Keratinocyte (primary cell): ENCODE data around the gene KCNIP3. TPM values are rescaled to one million over a fixed set of nuclear protein-coding genes. Genes with fewer than 3 reads are reported as not detected.

Experiments
- DNase-seq: peaks from one replicate; pipeline ENCODE4 v3.0.0-alpha.2; 2011; ENCODE audit warnings: low read depth, missing footprints, low spot score
- FAIRE-seq: peaks from 2 replicates; lab custom pipeline; 2011; peaks lifted over from hg19 to GRCh38; lab: Jason Lieb, UNC
- H2AFZ ChIP-seq: 2 replicates; pipeline ENCODE4 v1.6.0; 2012; ENCODE audit warnings: low read length, control low read depth, inconsistent platforms; ENCODE audit not compliant: control insufficient read depth
- H3K27ac ChIP-seq: 2 replicates; pipeline ENCODE4 v1.5.1; 2011; ENCODE audit warnings: low read length; ENCODE audit not compliant: control insufficient read depth, insufficient read depth
- H3K27me3 ChIP-seq: 3 replicates; pipeline ENCODE4 v1.6.0; 2011; ENCODE audit warnings: low read length; ENCODE audit not compliant: control insufficient read depth, insufficient read depth; ENCODE audit errors: extremely low read depth
- H3K36me3 ChIP-seq, 2 experiments: 2 replicates in 1 of 2; 3 replicates in 1 of 2; pipeline ENCODE4 v1.5.1; 2011; ENCODE audit warnings: low read length in 2 of 2, mild to moderate bottlenecking in 1 of 2; ENCODE audit not compliant: control insufficient read depth in 2 of 2, insufficient read depth in 2 of 2; ENCODE audit errors: extremely low read depth in 1 of 2
- H3K4me1 ChIP-seq: 3 replicates; pipeline ENCODE4 v1.5.1; 2011; ENCODE audit warnings: low read length; ENCODE audit not compliant: control insufficient read depth, insufficient read depth; ENCODE audit errors: extremely low read depth
- H3K4me2 ChIP-seq: 3 replicates; pipeline ENCODE4 v1.6.0; 2011; ENCODE audit warnings: low read depth, low read length; ENCODE audit not compliant: control insufficient read depth, insufficient read depth; ENCODE audit errors: extremely low read depth
- H3K4me3 ChIP-seq, 3 experiments: fragments of 200-600 bp in 1 of 3; sonication (generic) in 1 of 3; 2 replicates in 2 of 3; 3 replicates in 1 of 3; pipeline ENCODE4 v1.5.1; 2011 to 2016; ENCODE audit warnings: low read length in 3 of 3, mild to moderate bottlenecking in 3 of 3, control low read depth in 2 of 3, inconsistent platforms in 1 of 3, low read depth in 1 of 3, mixed read lengths in 1 of 3, mixed run types in 1 of 3, moderate library complexity in 1 of 3; ENCODE audit not compliant: control insufficient read depth in 2 of 3, insufficient read depth in 2 of 3; ENCODE audit errors: extremely low read depth in 1 of 3
- H3K79me2 ChIP-seq: 2 replicates; pipeline ENCODE4 v1.6.0; 2012; ENCODE audit warnings: low read length; ENCODE audit not compliant: control insufficient read depth, insufficient read depth
- H3K9ac ChIP-seq: 3 replicates; pipeline ENCODE4 v1.6.0; 2011; ENCODE audit warnings: low read length; ENCODE audit not compliant: control insufficient read depth, insufficient read depth; ENCODE audit errors: extremely low read depth
- H3K9me1 ChIP-seq: 3 replicates; pipeline ENCODE4 v1.6.0; 2011; ENCODE audit warnings: low read length; ENCODE audit not compliant: control insufficient read depth, insufficient read depth; ENCODE audit errors: extremely low read depth
- H3K9me3 ChIP-seq: 2 replicates; pipeline ENCODE4 v1.5.1; 2012; ENCODE audit warnings: low read depth, low read length; ENCODE audit not compliant: control insufficient read depth
- H4K20me1 ChIP-seq: 3 replicates; pipeline ENCODE4 v1.6.0; 2011; ENCODE audit warnings: low read length; ENCODE audit not compliant: control insufficient read depth, insufficient read depth; ENCODE audit errors: extremely low read depth
- CTCF ChIP-seq, 3 experiments: IDR thresholded peaks in 1 of 3; conservative IDR thresholded peaks in 1 of 3; optimal IDR thresholded peaks in 1 of 3; 2 replicates in 2 of 3; 3 replicates in 1 of 3; pipeline versions ENCODE3 to v1.5.1; 2011; ENCODE audit warnings: low read length in 3 of 3, mild to moderate bottlenecking in 3 of 3, moderate library complexity in 2 of 3, control low read depth in 1 of 3, inconsistent platforms in 1 of 3; ENCODE audit not compliant: insufficient read depth in 2 of 3; ENCODE audit errors: extremely low read depth in 1 of 3
- EZH2 ChIP-seq: IDR thresholded peaks from one replicate; pipeline ENCODE4 v1.6.1; 2012; ENCODE audit warnings: inconsistent platforms, mild to moderate bottlenecking, low read length, moderate library complexity
- dilution Hi-C: fragments of 300-500 bp; cut with MboI; formaldehyde crosslinking; loops from one replicate; pipeline ENCODE4 v1.7.0; 2020; ENCODE audit warnings: low sequenced_read_pairs; ENCODE audit not compliant: extremely low pct_ligation_motif_present
- polyA plus RNA-seq, 5 experiments: library from polyadenylated mRNA; depleted of rRNA in 3 of 5; stranded (reverse) in 3 of 5; stranded (forward) in 1 of 5; unstranded in 1 of 5; fragments of >200 nt; gene quantifications; 1 replicate in 1 of 5; 2 replicates in 3 of 5; 3 replicates in 1 of 5; pipeline versions ENCODE4 v1.2.1 to v1.2.3, GENCODE V29; 2011 to 2012; ENCODE audit warnings: missing spikeins in 2 of 5, low read depth in 1 of 5, low replicate concordance in 1 of 5

The KCNIP3 gene
- polyA plus RNA-seq, 1 donor (not counting 4 experiments of a cell fraction or from before 2014, with no cell fraction given) = 0.66 TPM

- no peaks in the 10 kb centered on the region for H3K36me3 ChIP-seq
- no peak overlapping the region for H3K9ac ChIP-seq
- dilution Hi-C loops = no loop called here
- FAIRE-seq = no peak
- H3K4me2 ChIP-seq = no peak overlapping the region
- H3K9me1 ChIP-seq = peaks cover 2% of the 10 kb centered on the region
- no peaks in the 10 kb centered on the region for H3K79me2 ChIP-seq
- TF ChIP-seq EZH2 = no peak
- no peak for TF ChIP-seq CTCF (optimal IDR thresholded peaks at IDR 0.05 in 1 of 3, IDR thresholded peaks at IDR 0.05 in 1 of 3, conservative IDR thresholded peaks at IDR 0.05 in 1 of 3; ENCODE audit: extremely low read depth in 1 of 3, insufficient read depth in 2 of 3, low read length in 3 of 3)
- H3K9me3 ChIP-seq = no peaks in the 10 kb centered on the region
- H3K27me3 ChIP-seq = peaks cover 52% of the 10 kb centered on the region
- no peak overlapping the region for H2AFZ ChIP-seq
- no peak for DNase-seq
- H3K4me3 ChIP-seq = no peak overlapping the region
- peaks cover 3% of the 10 kb centered on the region for H4K20me1 ChIP-seq
- peaks cover 38% of the 10 kb centered on the region for H3K4me1 ChIP-seq
- H3K27ac ChIP-seq = no peak overlapping the region
Measured at GRCh38 chr2:95313296-95314131, 16.4 kb downstream of the KCNIP3 start.

GRCh38 chr2:95314598-95314963 is 17.4 kb downstream of the KCNIP3 start:
- dilution Hi-C loops = no loop called here
- Histone ChIP-seq H3K27me3 (peaks cover 59% of the 10 kb centered on the region), H3K36me3 (no peaks in the 10 kb centered on the region), H3K4me3 (no peak overlapping the region), H3K4me2 (no peak overlapping the region), H3K27ac (no peak overlapping the region), H3K4me1 (peaks cover 38% of the 10 kb centered on the region), H4K20me1 (peaks cover 3% of the 10 kb centered on the region), H3K9me1 (peaks cover 2% of the 10 kb centered on the region), H3K9ac (no peak overlapping the region), H2AFZ (no peak overlapping the region), H3K9me3 (no peaks in the 10 kb centered on the region), H3K79me2 (no peaks in the 10 kb centered on the region)
- FAIRE-seq (no peak), DNase-seq (no peak)
- TF ChIP-seq CTCF (optimal IDR thresholded peaks at IDR 0.05 in 1 of 3, IDR thresholded peaks at IDR 0.05 in 1 of 3, conservative IDR thresholded peaks at IDR 0.05 in 1 of 3; ENCODE audit: extremely low read depth in 1 of 3, insufficient read depth in 2 of 3, low read length in 3 of 3) (no peak), EZH2 (no peak)
